HepG2 (cell line): ENCODE data around the gene HLF. TPM values are rescaled to one million over a fixed set of nuclear protein-coding genes. Genes with fewer than 3 reads are reported as not detected.

ENCODE experiments used
- AFF4 ChIP-seq: sonication (generic); formaldehyde crosslinking; IDR thresholded peaks from 2 replicates; pipeline ENCODE4 v1.4.0; 2020; ENCODE audit warnings: missing genetic modification reagents
- DPF2 ChIP-seq: sonication (generic); formaldehyde crosslinking; IDR thresholded peaks from 2 replicates; pipeline ENCODE4 v1.4.0; 2020; ENCODE audit warnings: mild to moderate bottlenecking, low read depth, missing genetic modification reagents, borderline replicate concordance
- HMGA1 ChIP-seq: sonication (generic); formaldehyde crosslinking; conservative IDR thresholded peaks from 2 replicates; pipeline ENCODE4 v1.4.0; 2020; ENCODE audit warnings: missing genetic modification reagents
- HNF4A ChIP-seq: sonication (generic); formaldehyde crosslinking; IDR thresholded peaks from 2 replicates; pipeline ENCODE4 v1.4.0; 2020; ENCODE audit warnings: missing genetic modification reagents
- MTF1 ChIP-seq: sonication (generic); formaldehyde crosslinking; IDR thresholded peaks from 2 replicates; pipeline ENCODE4 v1.5.0; 2020; ENCODE audit warnings: missing genetic modification reagents
- PAF1 ChIP-seq: IDR thresholded peaks from 2 replicates; pipeline ENCODE4 v1.6.1; 2016; ENCODE audit warnings: missing genetic modification reagents, missing compliant biosample characterization
- PHF5A ChIP-seq: IDR thresholded peaks from one replicate; pipeline ENCODE4 v1.6.1; 2018; ENCODE audit warnings: low read depth, missing genetic modification reagents; ENCODE audit not compliant: unreplicated experiment
- POLR2A ChIP-seq, 2 experiments: IDR thresholded peaks; 2 replicates each; pipeline ENCODE4 v1.6.1; 2011; ENCODE audit warnings: low read depth in 2 of 2, low read length in 2 of 2, mild to moderate bottlenecking in 1 of 2, moderate library complexity in 1 of 2; ENCODE audit not compliant: insufficient read depth in 1 of 2
- RBM22 ChIP-seq: fragments of 200-400 bp; formaldehyde crosslinking; optimal IDR thresholded peaks from 2 replicates; pipeline ENCODE3; 2017; ENCODE audit warnings: mild to moderate bottlenecking, low read length, moderate library complexity
- TBX3 ChIP-seq: fragments of 450-650 bp; IDR thresholded peaks from 2 replicates; pipeline ENCODE4 v1.6.1; 2017; ENCODE audit warnings: antibody characterized with exemption, mild to moderate bottlenecking, inconsistent platforms, borderline replicate concordance
- ZNF234 ChIP-seq: sonication (generic); formaldehyde crosslinking; conservative IDR thresholded peaks from 2 replicates; pipeline ENCODE4 v1.5.1; 2020; ENCODE audit warnings: mild to moderate bottlenecking, missing genetic modification reagents
- ZNF652 ChIP-seq: IDR thresholded peaks from 2 replicates; pipeline ENCODE4 v1.6.1; 2016; ENCODE audit warnings: low read depth, borderline replicate concordance
- polyA plus RNA-seq, 8 experiments: library from polyadenylated mRNA; depleted of rRNA in 3 of 8; stranded (reverse) in 7 of 8; unstranded in 1 of 8; fragments of >200 nt; fragmentation: Illumina TruSeq in 4 of 8; extraction: Trizol in 4 of 8; gene quantifications; 2 replicates each; pipeline versions ENCODE4 v1.2.1 to v1.2.3, GENCODE V29; 2011 to 2016; ENCODE audit warnings: low read depth in 4 of 8, missing spikeins in 1 of 8, mixed read lengths in 1 of 8; ENCODE audit not compliant: insufficient read depth in 1 of 8
- total RNA-seq, 5 experiments: library from RNA; depleted of rRNA; stranded (reverse); fragments of >200 nt; fragmentation: Illumina TruSeq; extraction: Trizol; gene quantifications; 2 replicates each; pipeline ENCODE4 v1.2.3, GENCODE V29; 2016; ENCODE audit warnings: low read depth in 1 of 5
- TF ChIP-seq, protein P1 (sequence below): sonication (generic); formaldehyde crosslinking; IDR thresholded peaks from 2 replicates; pipeline ENCODE4 v1.4.0; 2020; ENCODE audit warnings: missing genetic modification reagents
- TF ChIP-seq, protein P2 (sequence below): sonication (generic); formaldehyde crosslinking; IDR thresholded peaks from 2 replicates; pipeline ENCODE4 v1.8.0; 2022; ENCODE audit warnings: missing genetic modification reagents, mild to moderate bottlenecking, borderline replicate concordance
- TF ChIP-seq, protein P3 (sequence below): sonication (generic); formaldehyde crosslinking; IDR thresholded peaks from 2 replicates; pipeline ENCODE4 v1.8.1; 2023; ENCODE audit warnings: missing genetic modification reagents, mild to moderate bottlenecking, borderline replicate concordance

The HLF gene
- total and polyA plus RNA-seq, 2 of the 13 experiments (the other 11 are each of a cell fraction or from before 2014, with no cell fraction given): 202 to 346 TPM

GRCh38 chr17:55320594-55321426 is 56.0 kb downstream of the HLF start (continued):
- TF ChIP-seq, protein P1, sequence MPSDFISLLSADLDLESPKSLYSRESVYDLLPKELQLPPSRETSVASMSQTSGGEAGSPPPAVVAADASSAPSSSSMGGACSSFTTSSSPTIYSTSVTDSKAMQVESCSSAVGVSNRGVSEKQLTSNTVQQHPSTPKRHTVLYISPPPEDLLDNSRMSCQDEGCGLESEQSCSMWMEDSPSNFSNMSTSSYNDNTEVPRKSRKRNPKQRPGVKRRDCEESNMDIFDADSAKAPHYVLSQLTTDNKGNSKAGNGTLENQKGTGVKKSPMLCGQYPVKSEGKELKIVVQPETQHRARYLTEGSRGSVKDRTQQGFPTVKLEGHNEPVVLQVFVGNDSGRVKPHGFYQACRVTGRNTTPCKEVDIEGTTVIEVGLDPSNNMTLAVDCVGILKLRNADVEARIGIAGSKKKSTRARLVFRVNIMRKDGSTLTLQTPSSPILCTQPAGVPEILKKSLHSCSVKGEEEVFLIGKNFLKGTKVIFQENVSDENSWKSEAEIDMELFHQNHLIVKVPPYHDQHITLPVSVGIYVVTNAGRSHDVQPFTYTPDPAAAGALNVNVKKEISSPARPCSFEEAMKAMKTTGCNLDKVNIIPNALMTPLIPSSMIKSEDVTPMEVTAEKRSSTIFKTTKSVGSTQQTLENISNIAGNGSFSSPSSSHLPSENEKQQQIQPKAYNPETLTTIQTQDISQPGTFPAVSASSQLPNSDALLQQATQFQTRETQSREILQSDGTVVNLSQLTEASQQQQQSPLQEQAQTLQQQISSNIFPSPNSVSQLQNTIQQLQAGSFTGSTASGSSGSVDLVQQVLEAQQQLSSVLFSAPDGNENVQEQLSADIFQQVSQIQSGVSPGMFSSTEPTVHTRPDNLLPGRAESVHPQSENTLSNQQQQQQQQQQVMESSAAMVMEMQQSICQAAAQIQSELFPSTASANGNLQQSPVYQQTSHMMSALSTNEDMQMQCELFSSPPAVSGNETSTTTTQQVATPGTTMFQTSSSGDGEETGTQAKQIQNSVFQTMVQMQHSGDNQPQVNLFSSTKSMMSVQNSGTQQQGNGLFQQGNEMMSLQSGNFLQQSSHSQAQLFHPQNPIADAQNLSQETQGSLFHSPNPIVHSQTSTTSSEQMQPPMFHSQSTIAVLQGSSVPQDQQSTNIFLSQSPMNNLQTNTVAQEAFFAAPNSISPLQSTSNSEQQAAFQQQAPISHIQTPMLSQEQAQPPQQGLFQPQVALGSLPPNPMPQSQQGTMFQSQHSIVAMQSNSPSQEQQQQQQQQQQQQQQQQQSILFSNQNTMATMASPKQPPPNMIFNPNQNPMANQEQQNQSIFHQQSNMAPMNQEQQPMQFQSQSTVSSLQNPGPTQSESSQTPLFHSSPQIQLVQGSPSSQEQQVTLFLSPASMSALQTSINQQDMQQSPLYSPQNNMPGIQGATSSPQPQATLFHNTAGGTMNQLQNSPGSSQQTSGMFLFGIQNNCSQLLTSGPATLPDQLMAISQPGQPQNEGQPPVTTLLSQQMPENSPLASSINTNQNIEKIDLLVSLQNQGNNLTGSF (CRISPR knock-in tag): no peak
- TF ChIP-seq ZNF652: no peak
- TF ChIP-seq, protein P2, sequence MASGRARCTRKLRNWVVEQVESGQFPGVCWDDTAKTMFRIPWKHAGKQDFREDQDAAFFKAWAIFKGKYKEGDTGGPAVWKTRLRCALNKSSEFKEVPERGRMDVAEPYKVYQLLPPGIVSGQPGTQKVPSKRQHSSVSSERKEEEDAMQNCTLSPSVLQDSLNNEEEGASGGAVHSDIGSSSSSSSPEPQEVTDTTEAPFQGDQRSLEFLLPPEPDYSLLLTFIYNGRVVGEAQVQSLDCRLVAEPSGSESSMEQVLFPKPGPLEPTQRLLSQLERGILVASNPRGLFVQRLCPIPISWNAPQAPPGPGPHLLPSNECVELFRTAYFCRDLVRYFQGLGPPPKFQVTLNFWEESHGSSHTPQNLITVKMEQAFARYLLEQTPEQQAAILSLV (CRISPR knock-in tag): no peak
- TF ChIP-seq PAF1 (CRISPR knock-in tag): peak; percentile 55; the same call in 1 of the 2 replicates
- no peak for TF ChIP-seq DPF2 (CRISPR knock-in tag)
- TF ChIP-seq ZNF234: no peak
- TF ChIP-seq MTF1 (CRISPR knock-in tag): no peak
- TF ChIP-seq TBX3: no peak
- peak; percentile 29 to 58; a peak in 2 of 4 replicates for TF ChIP-seq POLR2A (IDR thresholded peaks at IDR 0.05; ENCODE audit: insufficient read depth in 1 of 2, low read depth in 2 of 2, low read length in 2 of 2)
- TF ChIP-seq HNF4A (CRISPR knock-in tag): no peak
- TF ChIP-seq, protein P3, sequence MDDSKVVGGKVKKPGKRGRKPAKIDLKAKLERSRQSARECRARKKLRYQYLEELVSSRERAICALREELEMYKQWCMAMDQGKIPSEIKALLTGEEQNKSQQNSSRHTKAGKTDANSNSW (CRISPR knock-in tag): no peak
- TF ChIP-seq PHF5A: no peak
- no peak for TF ChIP-seq AFF4 (CRISPR knock-in tag)
- peak; percentile 94 for TF ChIP-seq RBM22
- TF ChIP-seq HMGA1 (CRISPR knock-in tag): no peak
